ENCODE data around the gene KIF13A.

DNA sequence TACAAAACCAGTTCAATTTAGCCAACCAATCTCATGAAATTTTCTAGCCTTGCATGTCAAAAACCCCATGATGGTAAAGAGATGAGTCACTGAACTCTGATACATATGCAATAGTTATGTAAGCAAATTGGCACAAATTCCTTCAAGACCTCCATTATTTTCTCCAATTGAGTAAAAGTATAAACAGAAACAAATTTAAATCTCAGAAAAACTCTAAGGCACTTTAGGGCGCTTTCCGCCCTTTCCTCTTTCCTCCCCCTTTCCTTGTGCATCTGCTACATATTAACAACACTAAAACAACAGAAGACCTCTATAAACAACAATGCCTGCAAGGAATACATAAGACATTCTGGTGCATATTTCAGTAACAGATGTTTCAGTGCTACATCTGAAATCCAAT, 48.5 kb downstream of the KIF13A start:
- no peak for TF ChIP-seq POLR2A (IDR thresholded peaks at IDR 0.05)
- TF ChIP-seq, protein P1, sequence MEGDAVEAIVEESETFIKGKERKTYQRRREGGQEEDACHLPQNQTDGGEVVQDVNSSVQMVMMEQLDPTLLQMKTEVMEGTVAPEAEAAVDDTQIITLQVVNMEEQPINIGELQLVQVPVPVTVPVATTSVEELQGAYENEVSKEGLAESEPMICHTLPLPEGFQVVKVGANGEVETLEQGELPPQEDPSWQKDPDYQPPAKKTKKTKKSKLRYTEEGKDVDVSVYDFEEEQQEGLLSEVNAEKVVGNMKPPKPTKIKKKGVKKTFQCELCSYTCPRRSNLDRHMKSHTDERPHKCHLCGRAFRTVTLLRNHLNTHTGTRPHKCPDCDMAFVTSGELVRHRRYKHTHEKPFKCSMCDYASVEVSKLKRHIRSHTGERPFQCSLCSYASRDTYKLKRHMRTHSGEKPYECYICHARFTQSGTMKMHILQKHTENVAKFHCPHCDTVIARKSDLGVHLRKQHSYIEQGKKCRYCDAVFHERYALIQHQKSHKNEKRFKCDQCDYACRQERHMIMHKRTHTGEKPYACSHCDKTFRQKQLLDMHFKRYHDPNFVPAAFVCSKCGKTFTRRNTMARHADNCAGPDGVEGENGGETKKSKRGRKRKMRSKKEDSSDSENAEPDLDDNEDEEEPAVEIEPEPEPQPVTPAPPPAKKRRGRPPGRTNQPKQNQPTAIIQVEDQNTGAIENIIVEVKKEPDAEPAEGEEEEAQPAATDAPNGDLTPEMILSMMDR (IDR thresholded peaks at IDR 0.05 in 8 of 11, conservative IDR thresholded peaks at IDR 0.05 in 3 of 11): no peak
- TF ChIP-seq POLR2AphosphoS5 (IDR thresholded peaks at IDR 0.05): no peak

All from spleen (tissue), 7 donors.